Esophagus squamous epithelium (tissue), 4 donors: ENCODE measurements around the gene NME2.

ENCODE experiments used
- POLR2A ChIP-seq, 4 donors: fragments of 450-650 bp; IDR thresholded peaks; one replicate each; pipeline ENCODE4 v1.6.1; 2017; ENCODE audit warnings: antibody characterized with exemption in 4 of 4, mild to moderate bottlenecking in 4 of 4, moderate library complexity in 3 of 4
- TF ChIP-seq, protein P1 (sequence below), 6 experiments: fragments of 450-650 bp in 4 of 6; fragments of 200-600 bp in 2 of 6; sonication (generic) in 2 of 6; IDR thresholded peaks; one replicate each; pipeline ENCODE4 v1.5.1; 2016 to 2019; ENCODE audit warnings: antibody characterized with exemption in 6 of 6, mild to moderate bottlenecking in 4 of 6, moderate library complexity in 4 of 6

DNA sequence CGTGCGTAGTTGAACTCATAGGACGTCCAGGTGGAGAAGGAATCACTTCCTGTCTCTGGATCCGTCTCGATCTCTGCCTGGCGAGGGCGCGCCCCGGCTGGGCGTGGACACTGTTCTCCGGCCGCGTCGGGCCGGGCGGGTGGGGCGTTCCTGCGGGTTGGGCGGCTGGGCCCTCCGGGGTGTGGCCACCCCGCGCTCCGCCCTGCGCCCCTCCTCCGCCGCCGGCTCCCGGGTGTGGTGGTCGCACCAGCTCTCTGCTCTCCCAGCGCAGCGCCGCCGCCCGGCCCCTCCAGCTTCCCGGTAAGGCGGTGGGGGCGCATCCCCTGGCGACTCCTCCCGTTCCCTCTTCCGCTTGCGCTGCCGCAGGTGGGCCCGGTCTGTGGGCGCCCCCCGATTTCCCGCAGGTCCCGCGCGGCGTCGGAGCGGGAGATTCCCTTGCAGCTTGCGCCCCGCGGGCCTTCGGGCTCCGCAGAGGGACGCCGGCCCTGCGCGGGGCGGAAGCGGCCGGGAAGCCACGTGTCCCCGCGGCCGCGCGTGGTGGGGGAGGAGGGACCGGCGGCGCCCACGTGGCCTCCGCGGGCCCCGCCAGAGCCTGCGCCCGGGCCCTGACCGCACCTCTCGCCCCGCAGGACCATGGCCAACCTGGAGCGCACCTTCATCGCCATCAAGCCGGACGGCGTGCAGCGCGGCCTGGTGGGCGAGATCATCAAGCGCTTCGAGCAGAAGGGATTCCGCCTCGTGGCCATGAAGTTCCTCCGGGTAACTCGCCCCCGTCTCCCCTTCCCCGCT is at the start of gene NME2:
- TF ChIP-seq, protein P1, sequence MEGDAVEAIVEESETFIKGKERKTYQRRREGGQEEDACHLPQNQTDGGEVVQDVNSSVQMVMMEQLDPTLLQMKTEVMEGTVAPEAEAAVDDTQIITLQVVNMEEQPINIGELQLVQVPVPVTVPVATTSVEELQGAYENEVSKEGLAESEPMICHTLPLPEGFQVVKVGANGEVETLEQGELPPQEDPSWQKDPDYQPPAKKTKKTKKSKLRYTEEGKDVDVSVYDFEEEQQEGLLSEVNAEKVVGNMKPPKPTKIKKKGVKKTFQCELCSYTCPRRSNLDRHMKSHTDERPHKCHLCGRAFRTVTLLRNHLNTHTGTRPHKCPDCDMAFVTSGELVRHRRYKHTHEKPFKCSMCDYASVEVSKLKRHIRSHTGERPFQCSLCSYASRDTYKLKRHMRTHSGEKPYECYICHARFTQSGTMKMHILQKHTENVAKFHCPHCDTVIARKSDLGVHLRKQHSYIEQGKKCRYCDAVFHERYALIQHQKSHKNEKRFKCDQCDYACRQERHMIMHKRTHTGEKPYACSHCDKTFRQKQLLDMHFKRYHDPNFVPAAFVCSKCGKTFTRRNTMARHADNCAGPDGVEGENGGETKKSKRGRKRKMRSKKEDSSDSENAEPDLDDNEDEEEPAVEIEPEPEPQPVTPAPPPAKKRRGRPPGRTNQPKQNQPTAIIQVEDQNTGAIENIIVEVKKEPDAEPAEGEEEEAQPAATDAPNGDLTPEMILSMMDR (IDR thresholded peaks at IDR 0.05), result no peak
- TF ChIP-seq POLR2A (IDR thresholded peaks at IDR 0.05), result peak in 3 of 4 donors; percentile 4 to 71 (median 54)
